ENCODE measurements around the gene RNF144A. TPM values are rescaled to one million over a fixed set of nuclear protein-coding genes. Genes with fewer than 3 reads are reported as not detected.

The RNF144A gene
- total RNA-seq, 2 experiments from 2014 or later, result 38.6 to 42.7 TPM

DNA sequence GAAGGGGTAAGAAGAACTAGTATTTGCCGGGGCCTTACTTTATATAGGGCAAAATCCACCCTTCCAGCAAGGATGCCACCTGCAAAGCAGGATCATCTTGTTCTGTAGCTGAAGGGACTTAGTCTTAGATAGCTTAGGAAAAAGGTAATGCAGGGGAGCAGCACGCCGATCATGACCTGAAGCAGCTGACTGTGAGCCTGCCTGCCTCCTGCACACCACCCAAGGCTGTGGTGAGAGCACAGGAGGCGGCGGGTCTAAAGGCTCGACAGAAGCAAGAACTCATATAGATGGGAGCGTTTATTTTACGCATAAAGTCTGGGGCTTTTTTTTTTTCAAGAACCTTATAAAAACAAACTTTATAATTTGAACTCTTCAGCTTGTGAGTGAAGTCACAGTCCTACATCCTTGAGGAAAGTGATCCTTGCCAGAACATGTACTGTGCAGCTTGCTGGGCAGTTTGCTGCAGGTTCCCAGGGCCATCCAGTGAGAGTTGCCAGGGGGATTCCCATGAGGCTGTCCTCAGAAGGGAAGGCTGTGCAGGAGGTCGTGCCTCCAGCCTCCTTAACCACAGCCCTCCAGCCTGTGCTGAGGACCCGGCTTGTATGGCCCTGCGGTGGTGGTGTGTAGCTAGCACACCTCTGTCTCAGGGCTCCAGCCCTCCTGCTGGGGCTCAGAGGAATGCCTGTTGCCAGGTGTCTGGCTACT, 92.1 kb downstream of the RNF144A start:
- Mint-ChIP-seq H3K4me3 (no peak overlapping the region), H3K27me3 (no peaks in the 10 kb centered on the region), H3K36me3 (ENCODE audit: low read depth) (peaks cover 6% of the 10 kb centered on the region), H3K9me3 (ENCODE audit: low read depth) (no peaks in the 10 kb centered on the region), H3K4me1 (peaks cover 39% of the 10 kb centered on the region), H3K27ac (no peak overlapping the region)
- ATAC-seq (no peak), DNase-seq (no peak)
- intact Hi-C loops (cut with DNase I, micrococcal nuclease), result no loop called here
- ChIA-PET CTCF (no interaction called here), POLR2A (no interaction called here)

DNA sequence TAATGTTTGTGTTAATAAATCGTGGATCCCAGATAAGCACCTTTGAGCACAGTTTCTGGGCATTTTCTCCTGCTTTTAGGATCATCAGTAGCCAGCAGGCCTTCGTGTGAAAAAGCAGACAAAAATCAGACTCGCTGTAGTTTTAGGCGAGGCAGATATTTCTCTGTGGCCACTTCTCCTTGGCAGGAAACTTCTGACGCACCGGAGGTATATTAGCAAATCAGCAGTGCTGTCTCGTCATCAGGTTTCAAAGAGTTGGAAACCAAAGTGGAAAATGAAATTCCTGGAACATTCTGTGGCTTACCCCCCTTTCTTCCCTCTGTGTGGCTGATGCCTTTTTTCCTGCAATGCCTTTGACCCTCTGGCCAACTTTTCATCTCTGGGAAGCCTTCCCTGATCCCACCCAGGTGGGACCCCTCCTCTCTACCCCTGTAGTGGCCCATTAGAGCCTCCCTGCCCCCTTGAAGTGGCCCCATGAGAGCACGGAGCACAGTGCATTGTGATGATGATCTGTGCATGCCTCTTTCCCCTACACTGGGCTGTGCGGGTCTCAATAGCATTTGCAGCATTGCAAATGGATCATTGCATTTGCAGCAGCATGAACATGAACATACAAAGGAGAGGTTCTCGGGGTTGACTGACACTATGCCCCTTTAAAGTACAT, 93.3 kb downstream of the RNF144A start:
- intact Hi-C loops (cut with DNase I, micrococcal nuclease), result loop anchor here (5.0 kb wide), 1 partner anchor 98 kb away; no protein-coding TSS in a partner anchor
- H3K4me3 Mint-ChIP-seq, result no peak overlapping the region
- POLR2A ChIA-PET, result no interaction called here

DNA sequence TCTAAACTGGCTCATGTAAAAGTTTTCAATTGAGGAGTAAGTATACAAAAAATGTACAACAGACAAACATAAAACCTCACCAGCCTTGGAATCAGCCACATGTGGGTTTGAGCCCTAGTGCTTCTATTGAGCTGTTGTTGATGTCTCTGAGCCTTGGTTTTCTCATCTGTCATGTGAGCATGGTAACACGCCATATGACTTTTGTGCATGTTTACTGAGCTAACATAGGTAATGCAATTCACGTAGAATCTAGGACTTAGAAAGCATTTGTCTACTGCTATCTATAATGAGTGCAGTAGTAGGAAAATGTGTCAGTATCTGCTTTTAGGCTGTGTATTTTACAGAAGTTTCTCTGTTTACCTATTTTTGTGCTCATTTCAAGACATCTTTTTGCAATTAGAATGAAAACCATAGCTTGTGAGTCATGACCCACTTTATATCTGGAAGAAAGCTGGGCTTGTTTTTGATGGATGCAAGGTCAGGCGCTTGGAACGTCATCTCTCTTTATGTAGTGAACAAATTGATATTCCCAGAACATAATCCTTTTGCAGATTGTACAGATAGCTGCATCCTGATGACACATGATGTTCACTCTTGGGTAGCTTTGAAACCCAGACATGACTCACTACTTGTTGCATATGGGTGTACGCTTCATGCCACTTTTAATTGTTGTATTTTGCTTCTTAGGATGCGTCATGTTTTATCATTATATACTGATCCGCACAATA, 94.3 kb downstream of the RNF144A start:
- DNase-seq, result no peak
- no peaks in the 10 kb centered on the region for H3K9me3 Mint-ChIP-seq (ENCODE audit: low read depth)
- peaks cover 45% of the 10 kb centered on the region for H3K4me1 Mint-ChIP-seq
- peak; percentile 40 for ATAC-seq
- CTCF ChIA-PET, result interaction anchor here (0.8 to 3.2 kb wide), 6 partner anchors 8 to 117 kb away, joined by 3 to 12 read pairs (median 3); no protein-coding TSS in a partner anchor
- POLR2A ChIA-PET, result interaction anchor here (0.6 kb wide), 2 partner anchors 62 to 105 kb away, joined by 4 read pairs; no protein-coding TSS in a partner anchor
- intact Hi-C loops (cut with DNase I, micrococcal nuclease), result loop anchor here (5.0 kb wide), 1 partner anchor 99 kb away; no protein-coding TSS in a partner anchor
- no peak overlapping the region for H3K4me3 Mint-ChIP-seq
- no peaks in the 10 kb centered on the region for H3K27me3 Mint-ChIP-seq
- H3K27ac Mint-ChIP-seq, result no peak overlapping the region
- H3K36me3 Mint-ChIP-seq (ENCODE audit: low read depth), result peaks cover 11% of the 10 kb centered on the region

More for the DNA sequence above, 93.3 kb downstream of the RNF144A start:
- CTCF ChIA-PET, result interaction anchor here (1.3 kb wide), 1 partner anchor 34 kb away, joined by 3 read pairs; no protein-coding TSS in a partner anchor
- H3K9me3 Mint-ChIP-seq (ENCODE audit: low read depth), result no peaks in the 10 kb centered on the region
- peaks cover 11% of the 10 kb centered on the region for H3K36me3 Mint-ChIP-seq (ENCODE audit: low read depth)
- peaks cover 45% of the 10 kb centered on the region for H3K4me1 Mint-ChIP-seq
- H3K27ac Mint-ChIP-seq, result no peak overlapping the region
- ATAC-seq (no peak), DNase-seq (no peak)
- no peaks in the 10 kb centered on the region for H3K27me3 Mint-ChIP-seq

GRCh38 chr2:7012141-7012764, 95.0 kb downstream of the RNF144A start:
- no peaks in the 10 kb centered on the region for H3K27me3 Mint-ChIP-seq
- ATAC-seq (no peak), DNase-seq (no peak)
- H3K36me3 Mint-ChIP-seq (ENCODE audit: low read depth), result peaks cover 9% of the 10 kb centered on the region
- H3K4me1 Mint-ChIP-seq, result peaks cover 44% of the 10 kb centered on the region
- intact Hi-C loops (cut with DNase I, micrococcal nuclease), result loop anchor here (5.0 kb wide), 1 partner anchor 100 kb away; no protein-coding TSS in a partner anchor
- ChIA-PET CTCF (interaction anchor here (0.8 to 3.2 kb wide), 6 partner anchors 9 to 118 kb away, joined by 3 to 12 read pairs (median 4); no protein-coding TSS in a partner anchor), POLR2A (interaction anchor here (0.6 kb wide), 2 partner anchors 62 to 106 kb away, joined by 4 read pairs; no protein-coding TSS in a partner anchor)
- no peak overlapping the region for H3K27ac Mint-ChIP-seq
- no peak overlapping the region for H3K4me3 Mint-ChIP-seq
- no peaks in the 10 kb centered on the region for H3K9me3 Mint-ChIP-seq (ENCODE audit: low read depth)

GRCh38 chr2:7013471-7014160, 96.4 kb downstream of the RNF144A start:
- peak; percentile 25 for DNase-seq
- CTCF ChIA-PET, result interaction anchor here (0.6 to 3.2 kb wide), 20 partner anchors 8 to 197 kb away, joined by 3 to 17 read pairs (median 4); no protein-coding TSS in a partner anchor
- Mint-ChIP-seq H3K4me1 (peaks cover 40% of the 10 kb centered on the region), H3K27ac (peak overlapping the region; percentile 27), H3K9me3 (ENCODE audit: low read depth) (no peaks in the 10 kb centered on the region), H3K27me3 (no peaks in the 10 kb centered on the region), H3K4me3 (no peak overlapping the region), H3K36me3 (ENCODE audit: low read depth) (peaks cover 16% of the 10 kb centered on the region)
- intact Hi-C loops (cut with DNase I, micrococcal nuclease), result loop anchor here (1.0 to 5.0 kb wide), 2 partner anchors 101 to 116 kb away; no protein-coding TSS in a partner anchor
- ATAC-seq, result peak; percentile 78
- POLR2A ChIA-PET, result no interaction called here

DNA sequence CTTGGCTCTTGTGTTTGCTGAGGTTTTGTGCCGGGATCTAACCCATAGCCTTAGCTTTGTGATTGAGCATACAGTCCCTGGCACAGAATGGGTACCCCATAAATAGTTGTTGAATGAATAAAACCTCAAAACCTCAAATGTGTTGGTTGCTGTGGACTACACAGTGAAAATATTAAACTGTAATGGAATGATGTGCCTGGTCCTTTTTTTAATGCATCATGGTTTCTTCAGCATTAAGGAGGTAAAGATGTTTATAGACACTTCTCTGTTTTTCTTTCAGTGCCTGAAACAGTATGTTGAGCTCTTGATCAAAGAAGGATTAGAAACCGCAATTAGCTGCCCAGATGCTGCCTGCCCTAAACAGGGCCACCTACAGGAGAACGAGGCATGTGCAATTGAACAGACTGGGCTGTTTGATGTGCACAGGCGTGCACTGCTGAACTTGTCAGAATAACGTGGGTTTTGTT, 97.0 kb downstream of the RNF144A start:
- ATAC-seq (peak; percentile 39), DNase-seq (peak; percentile 43)
- H3K9me3 Mint-ChIP-seq (ENCODE audit: low read depth), result no peaks in the 10 kb centered on the region
- intact Hi-C loops (cut with DNase I, micrococcal nuclease), result loop anchor here (1.0 to 5.0 kb wide), 2 partner anchors 102 to 117 kb away; no protein-coding TSS in a partner anchor
- peaks cover 16% of the 10 kb centered on the region for H3K36me3 Mint-ChIP-seq (ENCODE audit: low read depth)
- no peaks in the 10 kb centered on the region for H3K27me3 Mint-ChIP-seq
- peaks cover 40% of the 10 kb centered on the region for H3K4me1 Mint-ChIP-seq
- ChIA-PET CTCF (interaction anchor here (0.6 to 3.2 kb wide), 19 partner anchors 9 to 189 kb away, joined by 3 to 17 read pairs (median 4); partner anchors contain the start of gene CMPK2), POLR2A (no interaction called here)
- no peak overlapping the region for H3K4me3 Mint-ChIP-seq
- H3K27ac Mint-ChIP-seq, result peak overlapping the region; percentile 27

DNA sequence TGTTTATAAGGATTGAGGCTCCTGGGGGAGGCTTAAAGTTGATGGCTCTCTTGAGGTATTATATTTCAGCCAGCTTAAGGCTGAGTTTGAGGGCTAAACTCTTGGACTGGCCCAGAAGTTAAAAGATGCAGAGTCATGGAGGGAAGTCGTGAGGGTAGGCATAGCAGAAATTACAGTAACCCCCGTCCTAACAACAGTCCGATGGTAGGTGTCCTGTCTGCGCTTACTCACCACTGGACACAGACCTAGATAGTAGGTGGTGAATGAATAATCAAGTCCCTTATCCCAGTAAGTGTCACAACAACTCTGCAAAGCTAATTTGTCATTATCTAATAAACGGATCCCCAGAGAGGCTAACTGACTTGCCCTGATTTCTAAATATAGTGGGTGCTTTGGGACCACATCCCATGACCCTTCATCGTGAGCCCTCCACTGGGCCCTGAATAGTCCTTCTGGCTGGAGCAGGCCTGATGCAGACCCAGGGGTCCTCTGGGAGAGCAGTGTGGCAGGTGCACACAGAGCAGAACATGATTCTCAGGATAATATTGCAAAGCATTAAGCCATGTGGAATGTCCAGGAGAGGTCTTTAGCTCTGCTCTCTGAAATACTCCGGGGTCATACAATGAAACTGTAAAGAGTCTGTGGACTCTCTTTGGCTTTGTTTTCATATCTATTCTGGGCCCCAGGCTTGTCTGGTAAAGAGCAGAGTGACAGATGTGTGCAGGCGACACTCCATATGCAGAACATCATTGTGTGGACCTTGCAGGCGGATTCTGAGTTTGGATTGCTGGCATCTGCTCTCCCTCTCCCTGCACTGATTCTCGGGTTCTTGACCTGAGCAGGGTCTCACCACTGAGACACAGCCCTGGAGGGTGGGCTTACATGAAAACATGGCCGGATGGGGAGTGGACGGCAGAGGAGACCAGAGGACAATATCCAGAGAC, 98.1 kb downstream of the RNF144A start:
- no peaks in the 10 kb centered on the region for H3K9me3 Mint-ChIP-seq (ENCODE audit: low read depth)
- peaks cover 18% of the 10 kb centered on the region for H3K36me3 Mint-ChIP-seq (ENCODE audit: low read depth)
- ChIA-PET POLR2A (no interaction called here), CTCF (interaction anchor here (0.6 to 3.1 kb wide), 10 partner anchors 10 to 272 kb away, joined by 3 to 17 read pairs (median 6); no protein-coding TSS in a partner anchor)
- H3K4me3 Mint-ChIP-seq, result no peak overlapping the region
- DNase-seq (no peak), ATAC-seq (no peak)
- peak overlapping the region; percentile 27 for H3K27ac Mint-ChIP-seq
- H3K27me3 Mint-ChIP-seq, result no peaks in the 10 kb centered on the region
- H3K4me1 Mint-ChIP-seq, result peaks cover 40% of the 10 kb centered on the region
- intact Hi-C loops (cut with DNase I, micrococcal nuclease), result no loop called here

DNA sequence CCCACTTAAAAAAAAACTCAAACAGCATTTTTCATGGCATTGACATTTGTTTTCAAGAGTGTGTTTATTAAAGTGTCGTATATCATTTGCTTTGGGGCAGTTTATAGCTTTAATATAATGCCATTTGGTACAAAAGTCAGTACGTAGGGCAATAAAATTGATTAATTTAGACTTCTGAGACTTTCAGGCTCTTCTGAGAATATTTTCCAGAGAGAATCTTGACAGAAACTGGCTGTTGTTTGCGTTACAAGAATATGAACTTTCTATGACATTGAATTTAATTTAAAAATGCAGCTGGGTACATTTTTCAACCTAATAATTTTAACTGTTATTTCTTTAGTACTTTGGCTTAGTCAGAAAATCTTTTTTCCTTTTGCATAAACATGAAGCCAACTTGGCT, 98.9 kb downstream of the RNF144A start:
- ChIA-PET CTCF (interaction anchor here (2.3 kb wide), 1 partner anchor 119 kb away, joined by 11 read pairs; no protein-coding TSS in a partner anchor), POLR2A (no interaction called here)
- Mint-ChIP-seq H3K27me3 (no peaks in the 10 kb centered on the region), H3K36me3 (ENCODE audit: low read depth) (peaks cover 23% of the 10 kb centered on the region), H3K4me3 (no peak overlapping the region), H3K9me3 (ENCODE audit: low read depth) (no peaks in the 10 kb centered on the region), H3K4me1 (peaks cover 37% of the 10 kb centered on the region), H3K27ac (no peak overlapping the region)
- DNase-seq (no peak), ATAC-seq (no peak)
- intact Hi-C loops (cut with DNase I, micrococcal nuclease), result no loop called here

GRCh38 chr2:7016601-7017211, 99.5 kb downstream of the RNF144A start:
- intact Hi-C loops (cut with DNase I, micrococcal nuclease), result no loop called here
- H3K4me3 Mint-ChIP-seq, result no peak overlapping the region
- H3K9me3 Mint-ChIP-seq (ENCODE audit: low read depth), result no peaks in the 10 kb centered on the region
- ChIA-PET CTCF (interaction anchor here (2.3 kb wide), 1 partner anchor 119 kb away, joined by 11 read pairs; no protein-coding TSS in a partner anchor), POLR2A (no interaction called here)
- ATAC-seq (no peak), DNase-seq (no peak)
- no peak overlapping the region for H3K27ac Mint-ChIP-seq
- H3K4me1 Mint-ChIP-seq, result peaks cover 32% of the 10 kb centered on the region
- no peaks in the 10 kb centered on the region for H3K27me3 Mint-ChIP-seq
- peaks cover 28% of the 10 kb centered on the region for H3K36me3 Mint-ChIP-seq (ENCODE audit: low read depth)

All from activated CD4-positive, alpha-beta T cell treated with anti-CD3 and anti-CD28 coated beads for 36 hours (primary cell).